HG02588 (cell line): Measurements from ENCODE around the gene SPOCK3.

Experiments used
- ATAC-seq: cut with Tn5 transposase; IDR thresholded peaks from one replicate; pipeline ENCODE4 v1.9.1; 2021; ENCODE audit warnings: mild to moderate bottlenecking, moderate library complexity; ENCODE audit not compliant: unreplicated experiment

SPOCK3 gene

GRCh38 chr4:166688835-166689234, 545.5 kb downstream of the SPOCK3 start:
- no peak for ATAC-seq

- no peak for ATAC-seq
These were observed 546.5 kb downstream of the SPOCK3 start for GRCh38 chr4:166687828-166688227.
